NCI-H510A treated with DMSO at 0.1 percent for 48 hours (cell line): ENCODE results near the gene ARID5B.
A peak's percentile ranks its signal among the peaks of the same experiment; 100 is the strongest.

Experiments used
- DNase-seq: peaks from one replicate; lab custom pipeline; 2025; lab: John Stamatoyannopoulos, UW

Gene ARID5B

DNA sequence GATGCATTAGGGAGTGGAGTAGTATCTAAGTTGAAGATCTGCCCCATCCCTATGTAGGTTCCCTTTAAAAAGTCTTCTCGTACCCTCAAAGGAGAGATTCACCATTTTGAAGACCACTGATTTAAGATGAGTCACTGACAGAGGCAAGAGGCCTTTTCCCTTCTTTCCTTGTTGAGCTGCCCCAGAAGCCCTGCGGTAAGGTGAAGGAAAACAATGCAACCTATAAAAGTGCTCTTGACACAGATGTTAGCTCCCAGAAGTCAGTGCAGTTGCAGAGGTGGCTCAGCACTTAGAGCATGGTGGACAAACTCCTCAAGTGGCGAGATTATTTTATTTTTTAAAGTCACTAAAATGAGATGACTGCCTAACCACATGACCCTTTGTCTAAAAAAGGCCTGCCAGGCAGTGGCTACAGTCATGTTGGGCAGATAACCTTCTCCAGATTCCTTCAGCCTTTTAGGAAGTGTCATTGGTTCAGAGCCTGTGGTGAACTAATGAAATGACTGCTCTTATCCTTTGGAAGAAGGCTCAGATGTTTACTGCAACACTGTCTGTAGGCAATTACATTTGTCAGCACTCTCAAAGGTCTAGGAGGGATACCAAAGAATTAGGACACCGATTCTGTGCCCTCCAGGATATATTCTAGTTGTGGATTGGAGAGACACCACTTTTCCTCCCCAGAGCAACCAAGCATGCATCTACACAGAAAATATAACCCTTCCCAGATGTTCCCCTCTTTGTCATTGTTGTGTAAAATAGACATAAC is 88.7 kb downstream of the ARID5B start:
- DNase-seq = no peak

DNA sequence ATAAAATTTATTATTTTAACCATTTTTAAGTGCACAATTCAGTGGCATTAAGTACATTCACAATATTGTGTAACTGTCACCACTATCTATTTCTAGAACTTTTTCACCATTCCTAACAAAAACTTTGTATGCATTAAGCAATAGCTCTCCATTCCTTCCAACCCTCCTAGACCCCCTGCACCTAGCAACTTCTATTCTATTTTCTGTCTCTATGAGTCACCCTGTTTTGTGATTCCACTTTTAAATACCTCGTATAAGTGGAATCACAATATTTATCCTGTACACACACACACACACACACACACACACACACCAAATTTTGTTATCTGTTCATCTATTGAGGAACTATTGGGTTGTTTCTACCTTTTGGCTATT is 89.2 kb downstream of the ARID5B start:
- DNase-seq = no peak

DNA sequence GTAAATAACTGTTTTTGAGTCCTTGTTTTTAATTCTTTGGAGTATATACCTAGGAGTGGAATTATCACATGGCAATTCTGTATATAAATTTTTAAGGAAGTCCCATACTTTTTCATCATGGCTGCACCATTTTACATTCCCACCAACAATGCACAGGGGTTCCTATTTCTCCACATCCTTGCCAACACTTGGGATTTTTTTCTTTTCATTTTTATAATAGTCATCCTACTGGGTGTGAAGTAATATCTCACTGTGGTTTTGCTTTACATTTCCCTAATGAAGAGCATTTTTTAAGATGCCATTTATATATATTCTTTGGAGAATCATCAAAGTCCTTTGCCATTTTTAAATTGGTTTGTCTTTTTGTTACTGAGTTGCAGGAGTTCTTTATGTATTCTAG is 89.7 kb downstream of the ARID5B start:
- no peak for DNase-seq

DNA sequence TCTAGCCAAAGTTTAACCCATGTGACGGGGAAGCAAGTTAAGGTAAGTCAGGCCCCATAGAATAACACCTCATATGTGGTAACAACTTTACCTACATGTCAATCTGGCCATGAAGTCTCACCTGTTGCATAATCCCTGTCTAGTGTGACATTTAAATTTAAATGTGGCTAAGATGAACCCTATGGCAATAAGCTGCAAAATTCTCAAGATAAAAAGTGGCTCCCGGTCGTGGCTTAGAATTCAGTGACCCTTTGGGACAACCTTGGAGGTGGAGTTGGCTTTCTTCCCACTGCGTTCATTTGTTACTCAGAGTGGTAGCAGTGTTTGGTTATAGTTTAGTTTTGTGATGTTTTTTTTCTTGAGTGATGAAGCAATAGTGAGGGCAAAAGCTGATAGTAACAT is 90.6 kb downstream of the ARID5B start:
- DNase-seq = no peak

DNA sequence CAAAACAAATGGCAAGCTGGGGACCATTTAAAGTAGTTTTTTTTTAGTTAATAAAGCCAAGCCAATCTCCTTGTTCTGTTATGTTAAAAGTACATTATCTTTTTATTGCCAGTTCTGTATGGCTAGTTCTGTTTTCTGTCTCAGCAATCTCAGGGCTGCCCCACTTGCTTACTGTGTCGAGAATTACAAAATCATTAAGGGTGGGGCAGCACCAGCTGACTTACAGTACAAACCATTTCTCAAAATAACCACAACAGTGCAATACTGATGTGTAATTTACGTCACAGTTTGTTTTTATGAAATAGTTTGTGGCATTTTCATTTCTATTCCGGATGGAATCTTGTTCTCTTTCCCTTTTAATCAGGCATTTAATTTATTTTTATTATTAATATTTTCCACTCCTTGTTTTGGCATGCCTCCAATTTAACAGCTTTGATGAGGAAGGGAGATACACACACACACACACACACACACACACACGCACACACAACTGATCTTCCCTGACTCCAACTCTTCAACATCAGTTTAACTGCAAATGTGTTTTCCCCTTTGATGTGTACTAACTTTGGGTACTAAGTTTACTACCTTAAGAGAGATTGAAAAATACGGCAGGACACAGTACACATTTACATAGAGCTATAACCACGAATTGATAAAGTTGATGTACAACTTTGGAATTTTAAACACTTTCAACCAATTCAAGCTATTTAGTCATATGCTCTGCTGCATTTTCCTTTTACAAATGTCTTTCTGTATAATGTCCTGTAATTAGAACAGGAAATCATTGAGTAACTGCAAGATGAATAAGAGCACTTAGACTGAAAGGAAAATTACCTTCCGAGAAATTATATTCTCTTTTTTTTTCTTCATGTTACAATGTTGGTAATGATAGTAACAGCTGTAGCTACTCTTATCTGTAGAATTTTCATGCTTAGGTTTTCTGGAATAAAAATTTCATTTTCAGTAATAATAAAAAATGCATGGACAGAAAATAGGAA is 91.5 kb downstream of the ARID5B start:
- peak; percentile 10 for DNase-seq

DNA sequence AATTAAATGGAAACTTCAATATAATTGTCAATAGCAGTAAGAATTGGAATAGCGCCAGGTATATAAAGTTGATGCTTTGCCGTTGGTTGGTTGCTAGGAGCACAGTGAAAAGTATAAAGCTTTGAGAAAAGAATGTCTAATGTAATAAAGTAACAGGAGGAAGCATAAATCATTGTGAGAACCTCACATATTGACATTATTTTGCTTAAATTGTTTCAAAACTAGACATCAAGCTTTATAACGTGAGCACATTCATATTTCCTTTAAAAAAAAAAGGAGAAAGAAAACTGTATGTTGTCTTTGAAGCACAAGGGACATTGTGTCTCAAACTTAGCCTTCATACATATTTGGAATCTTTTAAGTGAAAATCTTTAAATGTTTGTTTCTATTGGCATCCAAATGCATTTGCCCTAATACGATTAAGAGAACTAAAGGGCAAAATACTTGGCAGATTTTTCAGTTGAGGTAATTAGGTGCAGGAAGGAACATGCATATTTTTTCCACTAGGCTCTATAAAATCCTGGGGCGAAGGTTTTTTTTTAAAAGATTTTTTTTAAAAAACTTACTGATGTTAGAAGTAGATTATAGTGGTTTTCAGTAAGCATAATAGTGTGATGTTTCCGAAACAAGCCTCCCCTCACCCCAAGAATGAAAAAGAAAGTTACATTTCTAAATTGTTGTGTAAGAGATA is 92.4 kb downstream of the ARID5B start:
- peak; percentile 27 for DNase-seq

DNA sequence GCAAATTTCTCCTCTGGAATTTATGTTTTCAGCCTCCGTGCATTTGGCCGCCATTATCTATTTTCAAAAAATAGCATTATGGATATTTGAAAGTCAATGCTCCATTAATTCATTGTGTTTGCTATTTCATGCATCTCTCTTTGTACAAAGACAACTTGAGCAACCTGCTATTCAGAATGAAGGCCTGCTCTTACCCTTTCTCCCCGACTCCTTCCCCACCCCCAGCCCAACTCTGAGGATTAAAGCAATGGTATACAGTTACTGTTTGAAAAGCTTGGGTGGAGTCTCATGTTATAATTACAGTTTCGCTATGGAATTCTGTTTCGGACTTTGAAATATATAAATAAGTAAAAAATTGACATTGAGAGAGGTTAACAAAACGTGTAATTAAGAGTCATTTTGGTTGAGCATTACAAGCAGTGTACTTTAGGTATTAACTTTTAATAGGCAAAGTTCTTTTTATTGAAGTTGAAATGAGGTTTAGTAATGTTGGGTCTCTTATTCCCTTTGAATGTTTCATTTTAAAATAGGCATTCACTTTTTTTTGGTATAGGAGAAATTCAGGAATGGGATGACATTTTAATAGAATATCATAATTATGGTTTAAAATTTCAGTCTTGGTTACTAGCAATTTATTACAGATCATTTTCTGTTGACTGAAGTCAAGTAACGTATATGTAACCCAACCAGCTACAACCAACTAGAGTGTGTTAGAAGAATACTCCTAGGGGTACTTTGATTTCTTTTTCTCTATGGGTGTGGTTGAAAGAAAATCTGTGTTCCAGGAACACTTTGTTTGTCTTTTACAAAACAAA is 93.1 kb downstream of the ARID5B start:
- DNase-seq = no peak

DNA sequence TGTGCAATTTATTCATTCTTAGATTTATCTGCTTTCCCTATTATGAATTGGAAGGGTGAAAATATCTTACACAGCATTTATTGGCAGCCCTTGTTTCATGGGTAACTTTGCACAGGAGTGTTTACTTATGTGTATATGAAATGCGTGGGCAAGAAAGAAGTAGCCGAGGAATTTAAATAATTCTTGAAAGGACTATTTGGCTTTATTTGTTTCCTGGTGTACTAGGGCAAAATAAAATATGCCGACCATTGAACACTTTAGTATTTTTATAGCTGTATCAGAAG is 93.7 kb downstream of the ARID5B start:
- no peak for DNase-seq

DNA sequence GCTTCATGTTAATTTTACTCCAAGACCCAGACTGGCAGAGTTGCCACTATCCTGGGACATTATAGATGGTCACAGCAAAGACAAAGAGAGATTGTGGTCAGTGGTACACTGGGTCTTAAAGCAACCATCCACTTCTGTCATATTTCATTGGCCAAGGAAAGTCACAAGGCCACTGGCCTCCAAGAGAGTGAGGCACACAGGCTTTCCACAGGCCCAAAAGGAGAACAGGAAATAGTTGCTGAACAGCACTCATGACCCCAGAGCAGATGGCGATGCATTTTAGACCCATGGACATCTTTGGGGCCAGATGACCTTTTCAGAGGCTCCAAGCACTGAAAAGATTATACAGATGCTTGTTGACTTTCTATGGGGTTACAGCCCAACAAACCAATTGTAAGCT is 97.4 kb downstream of the ARID5B start:
- no peak for DNase-seq

DNA sequence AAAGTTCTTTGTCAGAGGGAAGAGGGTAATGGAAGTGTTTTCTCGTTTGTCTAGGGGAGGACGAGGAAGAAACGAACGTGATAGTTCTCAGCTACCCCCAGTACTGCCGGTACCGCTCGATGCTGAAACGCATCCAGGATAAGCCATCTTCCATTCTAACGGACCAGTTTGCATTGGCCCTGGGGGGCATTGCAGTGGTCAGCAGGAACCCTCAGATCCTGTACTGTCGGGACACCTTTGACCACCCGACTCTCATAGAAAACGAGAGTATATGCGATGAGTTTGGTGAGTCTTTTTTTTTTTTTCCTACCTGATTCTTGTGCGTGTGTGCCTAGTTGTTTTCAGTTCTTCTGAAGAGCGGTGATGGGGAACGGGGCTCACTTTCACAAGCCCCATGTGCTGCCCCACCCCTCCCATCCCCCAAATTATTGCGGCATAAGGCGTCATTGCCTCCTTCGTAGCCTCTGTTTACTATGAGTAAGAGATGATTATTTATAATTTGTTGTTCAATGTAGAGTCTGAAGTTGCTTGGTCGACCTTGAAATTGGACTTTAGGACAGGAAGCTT is 98.6 kb downstream of the ARID5B start:
- no peak for DNase-seq

DNA sequence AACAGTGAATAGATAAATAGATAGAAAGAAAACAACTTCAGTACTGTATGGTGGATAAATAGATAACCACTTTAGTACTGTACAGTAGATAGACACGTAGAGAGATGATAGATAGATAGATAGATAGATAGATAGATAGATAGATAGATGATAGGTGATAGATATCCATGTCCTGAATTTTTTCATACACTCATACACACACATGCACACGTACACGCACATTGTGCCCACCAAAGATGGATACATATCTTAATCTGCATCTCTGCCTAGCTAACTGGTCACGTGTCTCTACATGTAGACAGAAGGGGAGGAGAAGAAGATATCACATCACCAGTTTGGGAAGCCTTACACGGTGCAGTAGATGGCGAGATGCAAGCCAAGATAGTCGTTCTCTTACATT is 99.2 kb downstream of the ARID5B start:
- DNase-seq = no peak

DNA sequence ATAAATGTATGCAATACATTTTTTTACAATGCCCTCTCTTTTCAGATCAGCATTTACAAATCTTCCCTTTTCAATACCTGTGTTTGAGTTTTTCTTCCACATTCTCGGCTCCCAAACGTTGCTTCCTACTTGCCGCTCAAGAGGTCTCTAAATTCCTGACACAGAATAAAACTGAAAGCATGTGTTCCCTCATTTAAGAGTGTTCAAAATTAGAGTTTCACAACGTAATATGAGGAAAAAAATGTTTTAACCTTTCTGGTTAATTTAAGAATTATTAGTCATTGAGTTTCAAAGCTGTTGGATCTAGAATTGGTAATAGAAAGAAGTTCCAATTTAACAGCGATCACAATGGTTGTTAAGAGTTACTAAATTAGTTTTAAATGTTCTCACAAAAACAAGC is 100.4 kb downstream of the ARID5B start:
- no peak for DNase-seq

DNA sequence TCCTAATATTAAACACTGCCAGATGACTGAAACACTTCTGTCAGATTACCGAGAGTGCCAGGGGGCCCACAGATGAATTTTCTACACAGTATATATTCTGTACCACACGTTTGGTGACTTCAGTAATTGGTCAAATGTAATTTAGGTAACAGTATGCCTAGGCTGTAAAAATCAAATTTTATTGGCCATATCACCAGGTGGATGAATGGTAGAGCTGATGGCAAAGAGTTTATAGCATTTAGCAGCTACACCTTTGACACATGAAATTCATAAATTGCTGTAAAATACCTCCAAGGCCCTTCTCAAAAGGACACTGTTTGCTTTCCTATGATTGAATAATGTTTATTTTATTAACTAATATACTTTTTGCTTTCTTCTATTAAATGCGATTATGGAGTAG is 101.3 kb downstream of the ARID5B start:
- no peak for DNase-seq

DNA sequence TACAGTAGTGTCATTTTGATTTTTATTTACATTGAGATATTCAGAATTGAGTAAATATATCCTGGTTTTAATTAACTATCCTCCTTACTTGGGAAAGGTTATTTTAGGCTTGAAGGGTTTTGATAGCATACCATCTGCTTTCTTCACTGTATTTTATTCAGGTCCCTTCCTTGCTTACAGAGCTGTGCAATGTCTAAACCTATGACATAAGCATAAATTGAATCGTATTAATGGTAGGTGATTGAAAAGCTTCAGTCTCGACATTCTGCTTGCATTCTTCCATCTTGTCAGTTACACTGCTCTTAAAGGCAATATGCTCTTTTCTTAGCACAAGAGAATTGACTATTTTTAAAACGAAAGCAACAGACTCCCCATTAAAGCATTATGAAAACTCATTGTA is 102.5 kb downstream of the ARID5B start:
- DNase-seq = no peak

DNA sequence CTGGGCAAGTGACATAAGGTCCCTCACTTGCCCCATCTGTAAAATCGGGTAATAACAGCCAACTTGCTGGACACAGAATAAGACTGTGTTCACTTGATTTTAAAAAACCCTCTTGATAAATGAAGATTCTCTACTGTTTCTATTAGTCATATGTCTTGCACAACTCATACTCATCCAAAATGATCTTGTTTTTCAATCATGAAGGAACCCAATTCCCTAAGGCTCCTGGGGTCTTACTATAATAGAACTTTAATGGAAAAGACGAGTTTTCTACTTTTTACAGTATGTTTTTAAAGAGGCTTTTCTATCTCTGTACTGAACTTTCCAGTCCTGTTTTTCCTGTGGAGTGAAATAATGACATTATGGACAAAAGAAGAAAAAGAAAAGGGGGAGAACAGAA is 103.8 kb downstream of the ARID5B start:
- DNase-seq = no peak

DNA sequence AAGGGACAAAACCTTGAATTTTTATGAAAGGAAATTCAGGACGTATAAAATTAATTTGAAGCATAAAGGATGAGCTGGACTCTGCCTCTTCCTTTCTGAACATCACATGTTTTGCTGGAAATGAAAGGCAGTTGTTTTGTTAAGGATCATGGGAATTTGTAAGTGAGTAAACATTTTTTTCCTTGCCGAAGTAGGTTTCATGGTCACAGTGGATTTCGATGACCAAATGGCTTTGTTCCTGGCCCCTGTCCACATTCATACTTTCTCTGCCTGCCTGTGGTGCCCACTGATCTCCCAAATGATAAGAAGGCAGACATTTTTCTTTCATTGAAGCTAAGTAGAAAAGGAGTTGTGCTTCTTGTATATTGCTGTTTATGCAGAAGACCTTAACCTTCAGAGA is 104.2 kb downstream of the ARID5B start:
- DNase-seq = no peak

DNA sequence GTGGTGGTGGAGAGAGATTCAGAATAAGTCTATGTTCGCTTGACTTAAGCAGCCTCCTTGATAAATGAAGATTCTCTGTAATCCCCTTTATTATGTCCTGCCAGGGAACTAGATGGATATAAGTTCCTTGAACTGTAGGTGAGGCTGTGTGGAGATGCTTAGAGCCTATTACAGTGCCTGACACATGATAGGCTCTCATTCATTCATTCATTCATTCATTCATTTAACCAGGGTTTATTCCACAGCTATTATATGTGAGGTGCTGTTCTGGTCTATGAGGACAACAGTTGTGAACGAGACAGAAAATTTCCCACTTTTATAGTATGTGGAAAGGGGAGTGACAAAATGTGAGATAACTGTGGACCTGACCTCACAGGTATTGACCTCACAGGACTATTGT is 105.6 kb downstream of the ARID5B start:
- DNase-seq = no peak

DNA sequence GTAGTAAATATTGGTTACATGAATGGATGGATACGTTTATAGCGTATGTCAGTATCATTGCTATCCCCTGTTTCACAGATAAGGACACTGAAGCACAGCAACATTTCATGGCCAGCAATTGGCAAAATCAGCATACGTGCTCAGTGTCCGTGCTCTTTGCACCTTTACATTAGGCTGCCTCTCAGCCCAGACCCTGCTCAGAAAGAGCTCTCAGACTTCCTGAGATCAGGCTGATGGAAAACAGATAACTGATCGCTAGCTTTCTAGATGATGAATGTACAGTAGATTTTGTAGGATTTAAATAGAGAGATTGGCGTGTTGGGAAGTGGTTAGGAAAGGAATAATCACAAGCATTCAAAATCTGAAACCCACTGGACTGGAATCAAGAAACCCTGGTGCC is 106.7 kb downstream of the ARID5B start:
- DNase-seq = no peak

DNA sequence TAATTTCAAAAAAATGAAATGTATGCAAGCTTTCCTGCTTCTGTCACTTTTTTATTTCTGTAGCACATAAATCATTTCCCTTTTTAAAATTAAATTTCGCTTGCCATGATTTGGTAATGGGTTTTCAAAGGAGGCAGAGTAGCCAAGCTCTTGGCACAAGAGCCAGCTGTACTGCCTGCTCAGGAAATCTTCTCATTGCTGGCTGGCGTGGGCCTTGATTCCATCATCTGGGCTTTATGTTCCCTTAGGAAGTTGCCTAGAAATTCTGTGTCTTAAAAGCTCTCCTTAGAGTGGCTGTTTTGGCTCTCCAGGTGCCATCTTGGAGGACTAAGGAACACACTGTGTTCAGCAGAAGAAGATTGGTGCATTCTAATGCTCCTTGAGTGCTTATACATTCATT is 107.4 kb downstream of the ARID5B start:
- no peak for DNase-seq

DNA sequence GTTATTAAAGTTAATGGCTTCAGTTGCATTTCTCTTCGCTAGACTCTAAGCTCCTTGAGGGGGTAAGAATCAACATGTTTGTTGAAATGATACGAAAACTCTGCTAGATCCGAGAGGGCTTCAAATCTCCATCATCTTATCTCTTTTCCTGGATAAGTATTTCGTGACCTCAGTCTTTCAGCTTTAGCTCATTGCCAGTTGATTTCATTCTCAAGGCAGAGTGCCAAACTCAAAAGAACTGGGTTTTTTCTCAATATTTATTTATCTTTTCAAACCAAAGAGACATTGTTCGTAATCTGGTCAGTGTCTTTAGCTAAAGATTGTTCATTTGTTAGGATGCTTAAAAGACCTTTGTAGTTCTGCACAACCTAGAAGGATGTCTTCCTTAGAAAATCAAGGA is 108.9 kb downstream of the ARID5B start:
- no peak for DNase-seq

DNA sequence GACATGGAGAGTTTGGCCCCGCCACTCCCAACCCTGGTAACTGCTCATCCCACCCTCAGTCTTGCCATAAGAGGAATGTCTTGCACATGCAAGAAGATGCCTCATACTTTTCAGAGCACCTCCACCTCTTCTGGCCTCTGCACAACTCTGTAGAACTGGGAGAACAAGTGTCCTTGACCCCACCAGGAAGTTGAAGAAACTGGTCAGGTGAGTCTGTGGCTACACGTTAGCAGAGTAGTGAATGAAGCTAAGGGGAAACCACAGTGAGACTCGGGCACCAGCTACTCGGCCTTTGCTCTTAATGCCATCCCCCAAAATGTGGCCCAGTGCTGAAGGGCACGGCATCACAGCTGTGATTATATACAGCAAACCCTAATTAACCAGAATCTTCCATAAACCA is 110.1 kb downstream of the ARID5B start:
- DNase-seq = peak; percentile 26

DNA sequence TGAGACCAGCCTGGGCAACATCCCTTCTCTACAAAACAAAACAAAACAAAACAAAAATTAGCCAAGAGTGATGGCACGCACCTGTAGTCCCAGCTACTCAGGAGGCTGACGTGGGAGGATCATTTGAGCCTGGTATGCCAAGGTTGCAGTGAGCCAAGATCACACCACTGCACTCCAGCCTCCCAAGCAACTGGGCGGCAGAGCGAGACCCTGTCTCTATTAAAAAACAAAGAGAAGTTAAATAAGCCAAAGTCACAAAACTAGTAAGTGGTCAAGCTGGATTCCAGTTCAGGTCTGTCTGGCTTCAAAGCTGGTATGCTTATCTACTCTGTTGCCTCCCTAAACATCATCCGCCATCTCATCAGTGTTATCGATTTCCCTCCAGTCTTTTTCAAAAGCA is 110.8 kb downstream of the ARID5B start:
- DNase-seq = no peak
